GM21619 (cell line): ENCODE data around the gene CDK11A.
A peak's percentile ranks its signal among the peaks of the same experiment; 100 is the strongest.
"Not testable (repeated sequence)": the region's sequence is repeated elsewhere in the genome, so short reads cannot be mapped to it uniquely, and the experiment has no call there.

Experiments used
- ATAC-seq: cut with Tn5 transposase; IDR thresholded peaks from one replicate; pipeline ENCODE4 v1.9.1; 2021; ENCODE audit not compliant: unreplicated experiment

Gene CDK11A

DNA sequence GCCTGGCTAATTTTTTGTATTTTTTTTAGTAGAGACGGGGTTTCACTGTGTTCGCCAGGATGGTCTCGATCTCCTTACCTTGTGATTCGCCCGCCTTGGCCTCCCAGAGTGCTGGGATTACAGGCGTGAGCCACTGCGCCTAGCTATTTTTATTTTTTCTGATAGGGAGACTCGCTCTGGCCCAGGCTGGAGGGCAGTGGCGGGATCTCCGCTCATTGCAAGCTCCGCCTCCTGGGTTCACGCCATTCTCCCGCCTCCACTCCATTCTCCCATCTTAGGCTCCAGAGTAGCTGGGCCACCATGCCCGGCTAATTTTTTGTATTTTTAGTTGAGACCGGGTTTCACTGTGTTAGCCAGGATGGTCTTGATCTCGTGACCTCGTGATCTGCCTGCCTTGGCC is 1.9 kb upstream of the CDK11A start:
- not testable (repeated sequence) for ATAC-seq

DNA sequence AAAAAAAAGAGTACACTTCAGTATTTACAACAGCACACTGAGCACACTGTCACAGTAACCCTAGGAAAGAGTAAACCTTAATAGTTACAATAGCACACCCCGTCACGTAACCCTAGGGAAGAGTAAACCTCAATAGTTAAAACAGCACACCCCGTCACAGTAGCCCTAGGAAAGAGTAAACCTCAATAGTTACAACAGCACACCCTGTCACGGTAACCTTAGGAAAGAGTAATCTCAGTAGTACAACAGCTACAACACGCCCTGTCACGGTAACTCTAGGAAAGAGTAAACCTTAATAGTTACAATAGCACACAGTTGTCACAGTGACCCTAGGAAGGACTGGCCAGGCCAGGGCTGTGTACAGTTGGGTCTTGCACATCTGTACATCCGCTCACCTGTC is 3.0 kb downstream of the CDK11A start:
- no peak for ATAC-seq

DNA sequence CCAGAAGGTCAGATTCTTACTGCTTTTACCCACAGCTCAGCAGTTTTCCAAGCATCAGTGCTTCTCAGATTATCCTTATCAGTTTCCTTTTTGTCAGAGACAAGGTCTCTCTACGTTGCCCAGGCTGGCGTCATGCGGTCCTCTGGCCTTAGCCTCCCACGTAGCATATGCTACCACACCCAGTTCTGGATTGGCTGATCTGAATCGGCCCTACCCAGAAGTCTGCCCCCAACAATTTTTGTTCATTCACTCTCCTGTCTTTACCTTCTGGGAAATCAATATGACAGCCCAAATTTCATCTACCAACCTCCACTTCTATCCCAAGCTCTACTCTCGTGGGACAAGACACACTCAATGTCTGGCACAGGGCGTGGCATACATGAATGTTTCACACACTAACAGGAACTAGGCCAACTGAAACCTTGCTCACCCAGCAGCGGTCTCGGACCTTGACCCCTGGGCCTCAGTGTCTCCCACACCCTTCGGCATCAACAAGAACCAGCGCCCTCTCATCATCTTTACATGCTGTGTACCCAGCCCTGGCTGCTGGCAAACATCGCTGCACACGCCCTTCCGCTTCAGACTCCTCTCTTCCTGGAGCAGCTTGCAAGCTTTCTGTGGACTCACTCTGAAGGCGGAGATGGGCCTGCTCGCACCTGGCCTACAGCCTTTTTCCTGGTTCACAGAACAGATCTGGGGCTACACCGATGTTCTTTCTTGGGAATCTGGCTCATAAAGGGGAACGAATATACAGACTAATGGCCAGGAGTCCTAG is 8.9 kb downstream of the CDK11A start:
- not testable (repeated sequence) for ATAC-seq

DNA sequence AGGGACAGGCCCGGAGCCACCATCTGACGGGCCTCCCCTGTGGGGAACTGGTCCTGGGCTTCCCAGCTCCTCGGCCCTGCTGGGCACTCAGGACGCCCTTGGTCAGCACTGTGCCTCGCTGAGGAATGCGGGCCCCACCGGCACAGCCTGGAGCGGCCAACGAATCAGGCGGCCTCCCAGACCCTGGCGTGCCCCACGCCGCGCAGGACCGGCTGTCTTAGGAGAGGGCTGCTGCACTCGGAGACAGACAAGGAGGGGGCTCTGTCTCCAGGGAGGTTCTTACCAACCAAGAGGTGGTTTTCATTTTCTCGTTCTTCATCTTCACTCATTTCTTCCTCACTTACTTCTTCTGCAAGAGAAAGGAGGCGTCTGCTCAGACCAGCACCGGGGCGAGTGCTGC is 16.3 kb downstream of the CDK11A start:
- not testable (repeated sequence) for ATAC-seq

DNA sequence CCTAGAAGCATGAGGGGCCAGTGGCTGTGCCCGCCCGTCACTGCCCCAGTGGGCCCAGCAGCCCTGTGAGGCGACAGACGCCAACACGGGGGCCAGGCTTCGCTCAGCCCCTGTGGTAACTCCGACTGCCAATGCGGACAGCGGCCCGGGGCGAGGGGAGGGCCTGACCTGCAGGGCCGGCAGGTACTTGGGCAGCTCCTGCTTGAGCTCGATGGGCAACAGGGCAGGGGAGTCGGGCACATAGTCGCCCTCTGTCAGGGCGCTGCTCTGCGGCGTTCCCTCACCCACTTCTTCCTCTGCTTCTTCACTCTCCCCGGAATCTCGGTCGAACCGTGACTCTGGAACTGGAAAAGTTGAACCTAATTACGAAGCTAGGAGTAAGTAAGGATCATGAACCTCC is 16.9 kb downstream of the CDK11A start:
- not testable (repeated sequence) for ATAC-seq

DNA sequence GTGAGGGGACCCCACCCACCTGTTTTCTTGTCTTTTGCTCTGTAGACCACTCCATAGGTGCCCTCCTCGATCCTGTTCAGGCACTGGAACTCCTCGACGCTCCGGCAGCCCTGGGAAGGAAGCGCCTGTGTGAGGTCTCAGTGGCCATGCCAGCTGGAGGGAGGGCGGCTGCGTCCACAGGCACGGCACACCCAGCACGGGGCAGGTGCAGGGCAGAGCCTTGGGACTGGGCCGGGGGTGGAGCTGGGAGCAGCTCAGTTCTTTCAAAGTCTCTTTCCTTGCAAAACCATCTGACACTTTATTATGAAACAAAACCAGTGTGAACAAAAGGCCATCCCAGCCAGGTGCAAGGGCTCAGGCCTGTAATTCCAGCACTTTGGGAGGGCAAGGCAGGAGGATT is 18.5 kb downstream of the CDK11A start:
- not testable (repeated sequence) for ATAC-seq

DNA sequence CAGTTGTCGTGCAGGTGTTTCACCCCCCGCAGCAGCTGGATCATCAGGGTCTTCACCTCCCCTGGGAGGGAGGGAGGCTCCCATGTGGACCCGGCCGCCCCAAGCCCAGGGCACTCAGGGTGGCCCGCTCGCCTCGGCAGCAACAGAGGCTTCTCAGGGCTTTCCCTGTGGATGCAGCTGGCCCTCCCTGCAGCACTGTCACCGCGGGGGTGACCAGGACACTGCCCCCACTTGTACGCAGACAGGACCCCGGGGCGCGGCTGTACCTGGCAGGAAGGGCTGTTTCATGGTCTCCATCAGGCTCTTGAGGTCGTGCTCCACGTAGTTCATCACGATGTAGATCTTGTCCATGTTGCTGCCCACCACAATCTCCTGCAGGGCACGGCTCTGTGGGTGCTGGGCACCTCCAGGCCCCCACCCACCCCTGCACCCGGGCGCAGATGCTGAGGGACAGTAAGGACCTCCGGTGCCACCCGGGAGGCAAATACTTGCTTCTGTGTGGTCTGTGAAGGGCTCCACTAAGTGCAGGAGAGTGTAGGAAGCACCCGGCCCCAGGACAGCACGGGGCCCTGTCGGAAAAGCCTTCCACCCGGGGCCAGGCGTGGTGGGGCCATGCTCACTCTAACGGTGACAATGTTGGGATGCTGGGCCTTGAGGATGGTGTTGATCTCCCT is 19.7 kb downstream of the CDK11A start:
- ATAC-seq, result not testable (repeated sequence)

DNA sequence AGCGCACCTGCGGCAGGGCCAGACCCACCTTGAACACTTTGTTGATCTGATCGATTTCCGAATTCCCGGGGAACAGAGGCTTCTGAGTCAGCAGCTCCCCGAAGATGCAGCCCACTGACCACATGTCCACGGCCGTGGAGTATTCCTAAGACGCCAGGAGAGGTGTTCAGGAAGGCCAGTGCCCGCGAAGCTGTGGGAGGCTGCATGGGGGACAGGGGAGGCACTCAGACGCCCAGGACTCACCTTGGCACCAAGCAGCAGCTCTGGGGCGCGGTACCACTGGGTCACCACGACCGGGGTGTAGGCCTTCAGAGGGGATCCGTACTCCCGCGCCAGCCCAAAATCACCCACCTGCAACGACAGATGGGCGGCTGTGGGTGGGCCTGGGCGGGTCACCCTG is 20.4 kb downstream of the CDK11A start:
- no peak for ATAC-seq

DNA sequence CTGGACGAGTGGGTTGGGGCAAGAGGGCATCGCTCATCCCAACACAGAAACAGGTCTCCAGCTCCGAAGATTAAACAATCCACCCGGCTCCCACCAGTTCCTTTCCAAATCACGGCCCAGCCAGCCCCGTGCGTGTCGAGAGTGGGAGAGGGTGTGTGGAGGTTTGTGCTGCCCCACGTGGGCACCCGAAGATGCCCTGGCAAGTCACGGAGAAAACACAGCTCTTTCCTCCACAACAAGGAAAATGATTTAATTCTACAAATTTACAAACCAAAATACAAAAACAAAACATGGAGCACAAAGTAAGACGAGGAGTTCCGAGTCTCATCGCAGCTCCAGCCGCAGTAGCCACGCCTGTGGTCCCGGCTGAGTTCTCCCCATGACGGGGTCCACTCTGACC is 21.7 kb downstream of the CDK11A start:
- not testable (repeated sequence) for ATAC-seq

DNA sequence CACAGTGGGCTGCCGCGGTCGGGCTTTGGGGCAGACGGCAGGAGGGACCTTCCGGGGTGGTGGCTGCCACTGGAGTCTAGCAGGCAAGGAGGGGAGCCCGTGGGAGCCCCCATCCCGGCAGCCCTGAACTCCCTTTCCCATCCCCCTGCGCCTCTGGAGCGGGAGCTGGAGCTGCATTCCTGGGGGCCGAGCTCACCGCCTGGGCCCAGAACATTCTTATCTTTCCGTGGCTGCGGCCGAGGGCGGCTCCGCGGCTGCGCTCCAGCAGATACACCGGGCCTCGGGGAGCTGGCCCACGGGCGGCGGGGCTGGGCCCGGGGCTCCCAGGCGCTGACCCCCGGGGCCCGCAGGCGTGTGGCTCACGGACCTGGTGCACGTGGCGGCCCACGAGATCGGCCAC is 23.6 kb downstream of the CDK11A start:
- ATAC-seq, result not testable (repeated sequence)

DNA sequence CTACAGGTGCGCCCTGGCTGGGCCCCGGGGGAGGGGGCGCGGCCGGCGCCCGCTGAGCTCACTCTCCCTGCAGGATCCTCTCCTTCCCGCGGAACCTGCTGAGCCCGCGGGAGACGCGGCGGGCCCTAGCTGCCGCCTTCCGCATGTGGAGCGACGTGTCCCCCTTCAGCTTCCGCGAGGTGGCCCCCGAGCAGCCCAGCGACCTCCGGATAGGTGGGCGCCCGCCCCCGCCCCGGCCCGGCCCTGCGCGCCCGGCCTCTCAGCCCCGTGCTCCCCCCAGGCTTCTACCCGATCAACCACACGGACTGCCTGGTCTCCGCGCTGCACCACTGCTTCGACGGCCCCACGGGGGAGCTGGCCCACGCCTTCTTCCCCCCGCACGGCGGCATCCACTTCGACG is 24.1 kb downstream of the CDK11A start:
- ATAC-seq, result not testable (repeated sequence)

DNA sequence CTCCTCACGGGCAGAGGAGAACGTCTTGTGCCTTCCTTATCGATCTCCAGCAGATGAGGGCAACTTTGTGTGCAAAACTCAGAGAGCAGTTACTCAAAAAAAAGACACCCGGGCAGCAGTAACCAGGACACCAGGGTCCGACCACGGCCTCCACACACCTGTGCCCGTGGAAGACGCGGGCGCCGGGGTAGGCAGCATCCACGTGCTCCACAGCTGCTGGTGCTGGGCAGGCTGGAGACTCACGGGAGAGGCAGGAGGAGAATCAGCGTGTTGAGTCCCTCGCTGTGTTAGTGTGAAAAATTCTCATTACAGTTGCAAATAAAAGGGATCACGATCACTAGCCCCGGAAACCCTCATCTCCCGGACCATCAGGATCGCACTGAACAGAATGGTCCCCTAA is 25.1 kb downstream of the CDK11A start:
- ATAC-seq, result not testable (repeated sequence)

DNA sequence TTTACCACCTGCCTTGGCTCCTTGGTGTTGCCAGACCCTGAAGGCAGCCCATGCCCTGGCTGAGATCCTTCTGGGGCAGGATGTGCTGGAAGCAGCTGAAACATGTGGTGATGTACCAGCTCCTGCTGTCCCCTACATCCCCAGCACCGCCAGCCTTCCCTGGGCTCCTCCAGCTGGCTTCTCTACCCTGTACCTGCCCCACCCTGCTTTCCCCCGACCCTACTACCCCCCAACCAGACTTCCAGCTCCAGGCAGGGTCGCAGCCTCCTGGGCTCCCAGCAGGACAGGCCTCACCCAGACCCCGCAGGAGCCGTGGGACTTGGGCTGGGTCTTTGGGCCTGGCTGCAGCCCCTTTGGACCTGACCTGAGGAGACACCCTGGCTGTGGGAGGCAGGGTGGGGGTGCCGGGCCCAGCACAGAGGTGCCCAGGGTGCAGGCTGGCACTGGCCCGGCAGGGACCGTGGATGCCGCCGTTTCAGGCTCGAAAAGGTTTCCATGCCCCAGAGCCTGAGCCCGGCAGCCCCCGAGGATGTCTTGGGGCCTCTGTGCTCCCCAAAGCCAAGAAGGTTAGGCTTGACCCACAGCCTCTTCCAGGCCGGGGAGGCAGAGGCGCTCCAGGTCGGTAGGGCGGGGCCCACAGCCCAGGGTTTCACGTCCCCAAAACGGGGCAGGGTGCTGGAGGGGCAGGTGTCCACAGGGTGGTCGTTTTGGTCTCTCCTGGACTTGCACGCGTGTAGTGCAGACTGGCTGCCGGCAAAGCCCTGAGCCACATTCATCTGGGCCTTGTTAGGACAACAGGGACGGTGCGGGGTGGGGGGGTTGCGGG is 26.6 kb downstream of the CDK11A start:
- not testable (repeated sequence) for ATAC-seq

DNA sequence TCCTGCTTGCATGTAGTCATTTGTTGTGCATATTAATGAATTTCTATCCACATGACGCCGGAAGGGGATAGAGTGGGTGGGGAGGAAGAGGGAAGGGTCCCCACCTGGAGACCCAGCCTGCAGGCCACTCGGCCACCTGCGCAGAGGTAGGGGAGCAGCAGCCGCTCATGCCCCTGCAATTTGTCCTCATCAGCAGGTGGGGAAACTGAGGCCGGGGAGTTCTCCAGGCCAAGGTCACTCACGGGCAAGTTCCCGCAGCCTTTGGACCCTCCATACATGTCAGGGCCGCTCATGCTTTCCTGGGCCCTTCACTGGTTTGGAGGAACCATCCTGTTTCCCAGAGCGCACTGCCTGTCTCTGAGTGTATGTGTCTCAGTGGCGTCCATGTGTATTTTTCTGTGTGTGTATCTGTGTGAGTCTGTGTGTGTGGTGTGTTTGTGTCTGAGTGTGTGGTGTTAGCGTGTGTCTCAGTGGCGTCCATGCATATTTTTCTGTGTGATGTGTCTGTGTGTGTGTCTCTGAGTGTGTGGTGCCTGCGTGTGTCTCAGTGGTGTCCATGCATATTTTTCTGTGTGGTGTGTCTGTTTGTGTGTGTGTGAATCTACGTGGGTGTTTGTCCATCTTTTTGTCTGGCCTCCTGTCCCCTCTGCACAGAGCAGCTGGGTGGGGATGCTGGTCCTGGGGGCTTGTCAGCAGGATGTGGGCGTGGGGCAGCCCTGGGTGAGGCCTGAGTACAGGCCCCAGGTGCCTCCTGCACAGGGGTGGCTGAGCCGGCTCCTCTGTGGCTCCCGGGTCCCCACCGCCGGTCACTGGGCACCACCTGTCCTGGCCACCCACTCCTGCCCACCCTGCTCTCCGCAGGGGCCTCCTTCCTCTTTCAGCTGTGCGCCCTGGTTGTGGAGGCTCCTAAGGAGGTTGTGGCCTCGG is 27.5 kb downstream of the CDK11A start:
- not testable (repeated sequence) for ATAC-seq

DNA sequence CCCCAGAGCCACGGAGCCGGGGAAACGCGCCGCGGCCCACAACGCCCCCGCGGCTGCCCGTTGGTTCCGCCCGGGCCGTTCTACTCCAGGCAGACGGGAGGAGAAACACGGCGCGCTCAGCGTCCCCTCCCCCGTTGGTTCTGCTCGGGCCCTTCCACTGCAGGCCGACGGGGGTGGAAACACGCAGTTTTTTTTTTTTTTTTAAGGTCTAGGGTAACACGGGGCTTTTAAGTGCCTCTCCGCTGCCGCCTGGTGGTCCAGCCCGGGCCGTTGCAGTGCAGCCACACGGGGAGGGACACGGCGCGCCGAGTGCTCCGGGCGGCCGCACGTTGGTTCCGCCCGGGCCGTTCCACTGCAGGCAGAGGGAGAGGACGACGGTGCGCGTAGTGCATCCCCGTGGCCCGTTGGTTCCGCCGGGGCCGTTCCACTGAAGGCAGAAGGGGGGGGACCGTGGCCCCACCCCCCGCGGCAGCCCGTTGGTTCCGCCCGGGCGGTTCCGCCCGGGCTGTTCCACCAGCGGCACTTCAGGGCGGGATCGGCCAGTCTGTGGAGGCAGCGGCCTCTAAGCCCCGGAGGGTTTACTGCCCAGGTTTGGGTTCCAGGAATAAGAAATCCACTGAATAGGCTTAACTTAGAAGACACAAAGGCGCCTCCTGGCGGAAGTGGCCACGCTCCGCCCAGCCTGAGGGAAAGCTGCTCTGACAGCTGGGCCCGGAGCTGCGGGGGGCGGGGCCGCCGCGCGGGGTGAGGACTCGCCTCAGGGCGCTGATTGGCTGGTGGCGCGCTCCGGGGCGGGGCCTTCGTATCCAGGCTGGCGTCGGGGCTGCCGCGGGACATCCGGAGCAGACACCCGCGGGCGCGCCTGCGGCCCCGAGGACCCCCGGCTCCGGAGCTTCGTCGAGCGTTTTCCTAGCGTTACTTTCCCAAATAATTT is 31.2 kb downstream of the CDK11A start, which contains the start of gene SLC35E2B:
Gene SLC35E2B, minus strand, starts transcription at position 82 of the 934 bp plus-strand sequence. CDS start 16,096 bp downstream, outside the sequence.
- peak; percentile 71 for ATAC-seq

DNA sequence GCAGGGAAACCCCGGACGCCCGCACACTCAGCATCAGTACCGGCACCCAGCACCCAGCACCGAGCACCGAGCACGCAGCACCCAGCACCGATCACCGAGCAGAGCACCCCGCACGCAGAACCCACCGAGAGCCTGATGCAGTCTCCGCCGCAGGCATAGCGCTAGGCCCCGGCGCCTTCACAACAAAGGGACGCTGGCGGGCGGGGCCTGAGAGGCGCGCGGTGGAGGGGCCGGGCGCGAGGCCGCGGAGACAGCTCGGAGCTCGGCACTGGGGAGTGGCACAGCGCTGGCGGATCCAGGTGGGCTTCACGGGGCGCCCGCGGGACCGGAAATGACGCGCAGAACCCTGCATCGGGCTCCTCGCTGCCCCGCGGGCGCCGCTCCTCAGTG is 31.8 kb downstream of the CDK11A start:
- ATAC-seq, result peak; percentile 40

DNA sequence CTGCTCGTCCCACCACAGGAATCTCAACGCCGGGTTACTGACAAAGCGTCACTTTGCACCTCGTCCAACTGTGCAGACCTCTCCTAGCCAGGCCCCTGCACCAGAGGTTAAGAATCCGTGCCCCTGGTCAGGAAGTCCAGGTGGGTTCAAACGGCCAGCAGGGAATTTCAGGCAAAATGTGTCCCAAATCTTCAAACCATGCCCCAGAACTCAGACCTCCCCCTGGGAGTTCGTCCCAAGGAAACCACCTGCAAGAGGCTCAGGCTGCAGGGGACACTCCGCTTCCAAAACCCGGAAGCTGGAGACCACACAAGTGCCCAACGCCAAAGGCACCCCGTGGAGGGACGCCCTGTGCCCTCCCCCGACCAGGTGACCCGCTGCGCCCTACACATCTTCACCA is 32.7 kb downstream of the CDK11A start:
- not testable (repeated sequence) for ATAC-seq

DNA sequence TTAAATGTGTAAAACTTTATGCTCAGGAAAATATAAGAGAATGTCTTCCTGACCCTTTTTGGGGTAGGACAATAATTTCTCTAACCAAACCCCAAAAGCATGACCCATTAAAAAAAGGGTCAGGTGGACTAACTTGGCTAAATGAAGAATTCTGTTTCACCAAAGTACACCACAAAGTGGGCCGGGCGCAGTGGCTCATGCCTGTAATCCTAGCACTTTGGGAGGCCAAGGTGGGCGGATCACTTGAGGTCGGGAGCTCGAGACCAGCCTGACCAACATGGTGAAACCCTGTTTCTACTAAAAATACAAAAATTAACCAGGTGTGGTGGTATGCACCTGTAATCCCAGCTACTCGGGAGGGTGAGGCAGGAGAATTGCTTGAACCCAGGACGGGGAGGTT is 34.6 kb downstream of the CDK11A start:
- ATAC-seq, result not testable (repeated sequence)

DNA sequence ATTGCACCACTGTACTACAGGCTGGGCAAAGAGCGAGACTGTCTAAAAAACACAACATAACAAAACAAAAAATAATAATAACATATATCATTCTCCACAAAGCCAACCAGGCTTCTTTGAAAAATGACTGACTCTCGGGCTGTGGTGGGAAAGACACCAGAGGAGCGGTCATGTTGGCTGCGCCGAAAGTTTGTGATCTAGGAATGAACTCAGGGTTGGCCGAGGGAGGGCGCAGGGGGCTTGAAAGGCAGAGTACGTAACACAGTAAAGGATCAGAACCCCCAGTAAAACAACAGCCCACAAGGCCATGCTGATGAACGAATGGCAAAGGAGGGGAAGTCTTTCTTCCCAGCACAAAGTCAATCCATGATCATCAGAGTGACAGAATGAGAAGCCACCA is 36.3 kb downstream of the CDK11A start:
- no peak for ATAC-seq
